WTC11 (cell line): Measurements from ENCODE around the gene IFRD2. TPM values are rescaled to one million over a fixed set of nuclear protein-coding genes. Genes with fewer than 3 reads are reported as not detected.

Source experiments
- ATF1 ChIP-seq: sonication (generic); formaldehyde crosslinking; IDR thresholded peaks from 2 replicates; pipeline ENCODE4 v1.8.1; 2023; ENCODE audit warnings: mild to moderate bottlenecking, moderate library complexity, missing genetic modification reagents
- CREM ChIP-seq: sonication (generic); formaldehyde crosslinking; IDR thresholded peaks from 2 replicates; pipeline ENCODE4 v1.8.1; 2022; ENCODE audit warnings: mild to moderate bottlenecking, missing genetic modification reagents, moderate library complexity
- ELF4 ChIP-seq: sonication (generic); formaldehyde crosslinking; IDR thresholded peaks from 2 replicates; pipeline ENCODE4 v1.8.1; 2022; ENCODE audit warnings: low read depth, mild to moderate bottlenecking, moderate library complexity, missing genetic modification reagents
- EMX1 ChIP-seq: fragments of 250-450 bp; sonication (Bioruptor Pico); IDR thresholded peaks from 2 replicates; pipeline ENCODE4 v1.8.0; 2021; ENCODE audit warnings: mild to moderate bottlenecking
- ESRRA ChIP-seq: sonication (generic); formaldehyde crosslinking; IDR thresholded peaks from 2 replicates; pipeline ENCODE4 v1.8.1; 2022; ENCODE audit warnings: mild to moderate bottlenecking, missing genetic modification reagents, borderline replicate concordance
- ETV6 ChIP-seq: sonication (generic); formaldehyde crosslinking; IDR thresholded peaks from 2 replicates; pipeline ENCODE4 v1.8.1; 2022; ENCODE audit warnings: mild to moderate bottlenecking, missing genetic modification reagents
- GABPB1 ChIP-seq: sonication (generic); formaldehyde crosslinking; IDR thresholded peaks from 2 replicates; pipeline ENCODE4 v1.8.1; 2023; ENCODE audit warnings: mild to moderate bottlenecking, missing genetic modification reagents
- GTF2I ChIP-seq: fragments of 250-450 bp; sonication (Bioruptor Pico); conservative IDR thresholded peaks from 2 replicates; pipeline ENCODE4 v1.4.0; 2021; ENCODE audit warnings: mild to moderate bottlenecking
- JAZF1 ChIP-seq: fragments of 250-450 bp; sonication (Bioruptor Pico); IDR thresholded peaks from 2 replicates; pipeline ENCODE4 v1.9.0; 2021; ENCODE audit warnings: moderate library complexity, mild to moderate bottlenecking, inconsistent platforms
- JUN ChIP-seq: sonication (generic); formaldehyde crosslinking; IDR thresholded peaks from 2 replicates; pipeline ENCODE4 v1.8.0; 2023; ENCODE audit warnings: mild to moderate bottlenecking, missing genetic modification reagents
- MXD4 ChIP-seq: fragments of 250-450 bp; sonication (Bioruptor Pico); IDR thresholded peaks from 2 replicates; pipeline ENCODE4 v1.8.0; 2021; ENCODE audit warnings: mild to moderate bottlenecking, moderate library complexity, borderline replicate concordance
- OVOL2 ChIP-seq: fragments of 250-450 bp; sonication (Bioruptor Pico); IDR thresholded peaks from 2 replicates; pipeline ENCODE4 v1.9.0; 2021; ENCODE audit warnings: mild to moderate bottlenecking, borderline replicate concordance
- RELA ChIP-seq: sonication (generic); formaldehyde crosslinking; IDR thresholded peaks from 2 replicates; pipeline ENCODE4 v1.8.1; 2022; ENCODE audit warnings: missing genetic modification reagents, mild to moderate bottlenecking, borderline replicate concordance
- SMAD3 ChIP-seq: sonication (generic); formaldehyde crosslinking; IDR thresholded peaks from 2 replicates; pipeline ENCODE4 v1.8.0; 2022; ENCODE audit warnings: missing genetic modification reagents, mild to moderate bottlenecking, borderline replicate concordance
- SOX15 ChIP-seq: fragments of 250-450 bp; sonication (Bioruptor Pico); IDR thresholded peaks from 2 replicates; pipeline ENCODE4 v1.9.0; 2021; ENCODE audit warnings: mild to moderate bottlenecking
- SP1 ChIP-seq: sonication (generic); formaldehyde crosslinking; conservative IDR thresholded peaks from 2 replicates; pipeline ENCODE4 v1.8.1; 2022; ENCODE audit warnings: missing genetic modification reagents
- TEAD1 ChIP-seq: sonication (generic); formaldehyde crosslinking; IDR thresholded peaks from 2 replicates; pipeline ENCODE4 v1.8.0; 2022; ENCODE audit warnings: mild to moderate bottlenecking, missing genetic modification reagents
- TP53 ChIP-seq: sonication (generic); formaldehyde crosslinking; IDR thresholded peaks from 2 replicates; pipeline ENCODE4 v1.8.1; 2023; ENCODE audit warnings: mild to moderate bottlenecking, missing genetic modification reagents
- ZNF138 ChIP-seq: sonication (generic); formaldehyde crosslinking; conservative IDR thresholded peaks from 2 replicates; pipeline ENCODE4 v1.8.1; 2022; ENCODE audit warnings: mild to moderate bottlenecking, moderate library complexity, missing genetic modification reagents
- ZNF396 ChIP-seq: fragments of 250-450 bp; sonication (Bioruptor Pico); IDR thresholded peaks from 2 replicates; pipeline ENCODE4 v1.8.0; 2021; ENCODE audit warnings: mild to moderate bottlenecking, moderate library complexity, borderline replicate concordance
- ZNF671 ChIP-seq: fragments of 250-450 bp; sonication (Bioruptor Pico); IDR thresholded peaks from 2 replicates; pipeline ENCODE4 v1.8.0; 2021; ENCODE audit warnings: mild to moderate bottlenecking
- total RNA-seq: library from RNA; stranded (reverse); gene quantifications from 3 replicates; pipeline ENCODE4 v1.2.3, GENCODE V29; 2021
- TF ChIP-seq, protein P1 (sequence below): fragments of 250-450 bp; sonication (Bioruptor Pico); IDR thresholded peaks from 2 replicates; pipeline ENCODE4 v1.9.0; 2021; ENCODE audit warnings: mild to moderate bottlenecking
- TF ChIP-seq, protein P2 (sequence below): sonication (generic); formaldehyde crosslinking; IDR thresholded peaks from 2 replicates; pipeline ENCODE4 v1.8.0; 2022; ENCODE audit warnings: mild to moderate bottlenecking, missing genetic modification reagents
- TF ChIP-seq, protein P3 (sequence below): sonication (generic); formaldehyde crosslinking; IDR thresholded peaks from 2 replicates; pipeline ENCODE4 v1.8.1; 2022; ENCODE audit warnings: missing genetic modification reagents, borderline replicate concordance
- TF ChIP-seq, protein P4 (sequence below): sonication (generic); formaldehyde crosslinking; IDR thresholded peaks from 2 replicates; pipeline ENCODE4 v1.8.1; 2023; ENCODE audit warnings: mild to moderate bottlenecking, moderate library complexity, missing genetic modification reagents
- TF ChIP-seq, protein P5 (sequence below): sonication (generic); formaldehyde crosslinking; IDR thresholded peaks from 2 replicates; pipeline ENCODE4 v1.8.1; 2023; ENCODE audit warnings: mild to moderate bottlenecking, missing genetic modification reagents
- TF ChIP-seq, protein P6 (sequence below): sonication (generic); formaldehyde crosslinking; IDR thresholded peaks from 2 replicates; pipeline ENCODE4 v1.8.1; 2022; ENCODE audit warnings: mild to moderate bottlenecking, moderate library complexity, missing genetic modification reagents
- TF ChIP-seq, protein P7 (sequence below): sonication (generic); formaldehyde crosslinking; IDR thresholded peaks from 2 replicates; pipeline ENCODE4 v1.8.1; 2023; ENCODE audit warnings: mild to moderate bottlenecking, missing genetic modification reagents
- TF ChIP-seq, protein P8 (sequence below): sonication (generic); formaldehyde crosslinking; IDR thresholded peaks from 2 replicates; pipeline ENCODE4 v1.8.0; 2022; ENCODE audit warnings: mild to moderate bottlenecking, missing genetic modification reagents
- TF ChIP-seq, protein P9 (sequence below): sonication (generic); formaldehyde crosslinking; IDR thresholded peaks from 2 replicates; pipeline ENCODE4 v1.8.1; 2023; ENCODE audit warnings: mild to moderate bottlenecking, missing genetic modification reagents, moderate library complexity

IFRD2 gene
- total RNA-seq, 1 experiment from 2014 or later, result 92.0 TPM

DNA sequence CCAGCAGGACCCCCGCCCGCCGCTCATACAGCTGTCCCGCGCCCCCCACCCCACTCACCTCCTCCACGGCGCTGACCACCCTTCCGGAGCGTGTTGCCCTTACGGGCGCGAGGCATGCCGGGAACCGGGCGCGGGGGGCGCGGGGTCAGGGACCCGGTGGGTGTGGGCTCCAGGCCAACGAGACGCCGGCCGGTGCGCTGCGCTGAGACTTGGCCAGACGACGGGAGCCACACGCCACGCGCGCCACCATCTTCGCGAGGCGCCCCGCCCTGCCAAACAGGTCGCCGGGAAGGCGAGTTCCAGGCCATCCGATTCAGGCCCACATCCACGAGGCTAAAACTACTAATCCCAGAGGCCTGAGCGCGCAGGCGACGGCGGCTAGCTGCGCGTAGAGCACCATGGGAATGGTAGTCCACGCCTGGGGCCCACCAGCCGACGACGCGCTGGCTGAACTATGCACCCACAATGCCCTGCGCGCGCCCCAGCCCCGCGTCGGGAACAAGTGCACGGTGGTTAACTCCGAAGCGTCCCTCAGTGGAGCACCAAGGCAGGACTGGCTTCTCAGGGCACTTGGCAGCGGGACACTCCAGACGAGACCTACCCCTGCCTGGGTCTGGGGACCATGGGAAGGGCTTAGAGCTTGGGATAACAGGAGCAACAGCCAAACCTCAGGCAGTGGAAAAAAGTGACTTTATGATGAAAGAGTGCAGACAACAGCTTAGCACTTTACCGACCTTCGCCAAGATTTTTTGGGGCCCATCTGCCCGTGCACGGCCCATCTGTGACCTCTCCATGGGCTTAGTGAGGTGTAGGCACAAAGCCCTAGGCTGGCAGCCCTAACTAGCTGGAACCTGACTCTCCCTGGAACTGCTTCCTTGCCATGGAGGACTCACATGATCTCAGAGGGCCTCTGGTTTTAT lies at the start of gene IFRD2 (continued):
- TF ChIP-seq SOX15 (CRISPR knock-in tag) (no peak), ZNF396 (CRISPR knock-in tag) (no peak), GTF2I (CRISPR knock-in tag) (no peak), SP1 (CRISPR knock-in tag) (peak; percentile 99), EMX1 (no peak), CREM (CRISPR knock-in tag) (peak; percentile 90; the same call in 1 of the 2 replicates), GABPB1 (CRISPR knock-in tag) (peak; percentile 66), MXD4 (CRISPR knock-in tag) (no peak), ATF1 (CRISPR knock-in tag) (no peak), ESRRA (CRISPR knock-in tag) (no peak), JUN (CRISPR knock-in tag) (no peak), JAZF1 (no peak), ETV6 (CRISPR knock-in tag) (peak; percentile 79; the same call in 1 of the 2 replicates), RELA (no peak), ELF4 (CRISPR knock-in tag) (no peak), ZNF671 (CRISPR knock-in tag) (no peak), TEAD1 (CRISPR knock-in tag) (peak; percentile 89; the same call in 1 of the 2 replicates), SMAD3 (CRISPR knock-in tag) (0 out of 2 replicates have a peak, but pooled peaks have one; percentile 73), ZNF138 (no peak), OVOL2 (CRISPR knock-in tag) (no peak), TP53 (CRISPR knock-in tag) (no peak)
- TF ChIP-seq, protein P1, sequence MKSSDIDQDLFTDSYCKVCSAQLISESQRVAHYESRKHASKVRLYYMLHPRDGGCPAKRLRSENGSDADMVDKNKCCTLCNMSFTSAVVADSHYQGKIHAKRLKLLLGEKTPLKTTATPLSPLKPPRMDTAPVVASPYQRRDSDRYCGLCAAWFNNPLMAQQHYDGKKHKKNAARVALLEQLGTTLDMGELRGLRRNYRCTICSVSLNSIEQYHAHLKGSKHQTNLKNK (CRISPR knock-in tag), result no peak
- TF ChIP-seq, protein P2, sequence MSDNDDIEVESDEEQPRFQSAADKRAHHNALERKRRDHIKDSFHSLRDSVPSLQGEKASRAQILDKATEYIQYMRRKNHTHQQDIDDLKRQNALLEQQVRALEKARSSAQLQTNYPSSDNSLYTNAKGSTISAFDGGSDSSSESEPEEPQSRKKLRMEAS (CRISPR knock-in tag), result peak; percentile 81
- TF ChIP-seq, protein P3, sequence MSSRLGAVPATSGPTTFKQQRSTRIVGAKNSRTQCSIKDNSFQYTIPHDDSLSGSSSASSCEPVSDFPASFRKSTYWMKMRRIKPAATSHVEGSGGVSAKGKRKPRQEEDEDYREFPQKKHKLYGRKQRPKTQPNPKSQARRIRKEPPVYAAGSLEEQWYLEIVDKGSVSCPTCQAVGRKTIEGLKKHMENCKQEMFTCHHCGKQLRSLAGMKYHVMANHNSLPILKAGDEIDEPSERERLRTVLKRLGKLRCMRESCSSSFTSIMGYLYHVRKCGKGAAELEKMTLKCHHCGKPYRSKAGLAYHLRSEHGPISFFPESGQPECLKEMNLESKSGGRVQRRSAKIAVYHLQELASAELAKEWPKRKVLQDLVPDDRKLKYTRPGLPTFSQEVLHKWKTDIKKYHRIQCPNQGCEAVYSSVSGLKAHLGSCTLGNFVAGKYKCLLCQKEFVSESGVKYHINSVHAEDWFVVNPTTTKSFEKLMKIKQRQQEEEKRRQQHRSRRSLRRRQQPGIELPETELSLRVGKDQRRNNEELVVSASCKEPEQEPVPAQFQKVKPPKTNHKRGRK (CRISPR knock-in tag), result no peak
- TF ChIP-seq, protein P4, sequence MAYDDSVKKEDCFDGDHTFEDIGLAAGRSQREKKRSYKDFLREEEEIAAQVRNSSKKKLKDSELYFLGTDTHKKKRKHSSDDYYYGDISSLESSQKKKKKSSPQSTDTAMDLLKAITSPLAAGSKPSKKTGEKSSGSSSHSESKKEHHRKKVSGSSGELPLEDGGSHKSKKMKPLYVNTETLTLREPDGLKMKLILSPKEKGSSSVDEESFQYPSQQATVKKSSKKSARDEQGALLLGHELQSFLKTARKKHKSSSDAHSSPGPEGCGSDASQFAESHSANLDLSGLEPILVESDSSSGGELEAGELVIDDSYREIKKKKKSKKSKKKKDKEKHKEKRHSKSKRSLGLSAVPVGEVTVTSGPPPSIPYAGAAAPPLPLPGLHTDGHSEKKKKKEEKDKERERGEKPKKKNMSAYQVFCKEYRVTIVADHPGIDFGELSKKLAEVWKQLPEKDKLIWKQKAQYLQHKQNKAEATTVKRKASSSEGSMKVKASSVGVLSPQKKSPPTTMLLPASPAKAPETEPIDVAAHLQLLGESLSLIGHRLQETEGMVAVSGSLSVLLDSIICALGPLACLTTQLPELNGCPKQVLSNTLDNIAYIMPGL, result no peak
- TF ChIP-seq, protein P5, sequence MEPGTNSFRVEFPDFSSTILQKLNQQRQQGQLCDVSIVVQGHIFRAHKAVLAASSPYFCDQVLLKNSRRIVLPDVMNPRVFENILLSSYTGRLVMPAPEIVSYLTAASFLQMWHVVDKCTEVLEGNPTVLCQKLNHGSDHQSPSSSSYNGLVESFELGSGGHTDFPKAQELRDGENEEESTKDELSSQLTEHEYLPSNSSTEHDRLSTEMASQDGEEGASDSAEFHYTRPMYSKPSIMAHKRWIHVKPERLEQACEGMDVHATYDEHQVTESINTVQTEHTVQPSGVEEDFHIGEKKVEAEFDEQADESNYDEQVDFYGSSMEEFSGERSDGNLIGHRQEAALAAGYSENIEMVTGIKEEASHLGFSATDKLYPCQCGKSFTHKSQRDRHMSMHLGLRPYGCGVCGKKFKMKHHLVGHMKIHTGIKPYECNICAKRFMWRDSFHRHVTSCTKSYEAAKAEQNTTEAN, result 0 out of 2 replicates have a peak, but pooled peaks have one; percentile 23
- TF ChIP-seq, protein P6, sequence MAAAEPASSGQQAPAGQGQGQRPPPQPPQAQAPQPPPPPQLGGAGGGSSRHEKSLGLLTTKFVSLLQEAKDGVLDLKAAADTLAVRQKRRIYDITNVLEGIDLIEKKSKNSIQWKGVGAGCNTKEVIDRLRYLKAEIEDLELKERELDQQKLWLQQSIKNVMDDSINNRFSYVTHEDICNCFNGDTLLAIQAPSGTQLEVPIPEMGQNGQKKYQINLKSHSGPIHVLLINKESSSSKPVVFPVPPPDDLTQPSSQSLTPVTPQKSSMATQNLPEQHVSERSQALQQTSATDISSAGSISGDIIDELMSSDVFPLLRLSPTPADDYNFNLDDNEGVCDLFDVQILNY, result peak; percentile 80
- TF ChIP-seq, protein P7, sequence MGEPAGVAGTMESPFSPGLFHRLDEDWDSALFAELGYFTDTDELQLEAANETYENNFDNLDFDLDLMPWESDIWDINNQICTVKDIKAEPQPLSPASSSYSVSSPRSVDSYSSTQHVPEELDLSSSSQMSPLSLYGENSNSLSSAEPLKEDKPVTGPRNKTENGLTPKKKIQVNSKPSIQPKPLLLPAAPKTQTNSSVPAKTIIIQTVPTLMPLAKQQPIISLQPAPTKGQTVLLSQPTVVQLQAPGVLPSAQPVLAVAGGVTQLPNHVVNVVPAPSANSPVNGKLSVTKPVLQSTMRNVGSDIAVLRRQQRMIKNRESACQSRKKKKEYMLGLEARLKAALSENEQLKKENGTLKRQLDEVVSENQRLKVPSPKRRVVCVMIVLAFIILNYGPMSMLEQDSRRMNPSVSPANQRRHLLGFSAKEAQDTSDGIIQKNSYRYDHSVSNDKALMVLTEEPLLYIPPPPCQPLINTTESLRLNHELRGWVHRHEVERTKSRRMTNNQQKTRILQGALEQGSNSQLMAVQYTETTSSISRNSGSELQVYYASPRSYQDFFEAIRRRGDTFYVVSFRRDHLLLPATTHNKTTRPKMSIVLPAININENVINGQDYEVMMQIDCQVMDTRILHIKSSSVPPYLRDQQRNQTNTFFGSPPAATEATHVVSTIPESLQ (CRISPR knock-in tag), result no peak
- TF ChIP-seq, protein P8, sequence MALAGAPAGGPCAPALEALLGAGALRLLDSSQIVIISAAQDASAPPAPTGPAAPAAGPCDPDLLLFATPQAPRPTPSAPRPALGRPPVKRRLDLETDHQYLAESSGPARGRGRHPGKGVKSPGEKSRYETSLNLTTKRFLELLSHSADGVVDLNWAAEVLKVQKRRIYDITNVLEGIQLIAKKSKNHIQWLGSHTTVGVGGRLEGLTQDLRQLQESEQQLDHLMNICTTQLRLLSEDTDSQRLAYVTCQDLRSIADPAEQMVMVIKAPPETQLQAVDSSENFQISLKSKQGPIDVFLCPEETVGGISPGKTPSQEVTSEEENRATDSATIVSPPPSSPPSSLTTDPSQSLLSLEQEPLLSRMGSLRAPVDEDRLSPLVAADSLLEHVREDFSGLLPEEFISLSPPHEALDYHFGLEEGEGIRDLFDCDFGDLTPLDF (CRISPR knock-in tag), result no peak
- TF ChIP-seq, protein P9, sequence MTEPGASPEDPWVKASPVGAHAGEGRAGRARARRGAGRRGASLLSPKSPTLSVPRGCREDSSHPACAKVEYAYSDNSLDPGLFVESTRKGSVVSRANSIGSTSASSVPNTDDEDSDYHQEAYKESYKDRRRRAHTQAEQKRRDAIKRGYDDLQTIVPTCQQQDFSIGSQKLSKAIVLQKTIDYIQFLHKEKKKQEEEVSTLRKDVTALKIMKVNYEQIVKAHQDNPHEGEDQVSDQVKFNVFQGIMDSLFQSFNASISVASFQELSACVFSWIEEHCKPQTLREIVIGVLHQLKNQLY (CRISPR knock-in tag), result 0 out of 2 replicates have a peak, but pooled peaks have one; percentile 49
